GM19467 (cell line): Measurements from ENCODE around the gene KSR1.
A peak's percentile ranks its signal among the peaks of the same experiment; 100 is the strongest.
"Not testable (repeated sequence)": the region's sequence is repeated elsewhere in the genome, so short reads cannot be mapped to it uniquely, and the experiment has no call there.

Source experiments
- ATAC-seq: cut with Tn5 transposase; IDR thresholded peaks from one replicate; pipeline ENCODE4 v1.9.1; 2021; ENCODE audit warnings: mild to moderate bottlenecking, moderate library complexity; ENCODE audit not compliant: unreplicated experiment

The KSR1 gene

DNA sequence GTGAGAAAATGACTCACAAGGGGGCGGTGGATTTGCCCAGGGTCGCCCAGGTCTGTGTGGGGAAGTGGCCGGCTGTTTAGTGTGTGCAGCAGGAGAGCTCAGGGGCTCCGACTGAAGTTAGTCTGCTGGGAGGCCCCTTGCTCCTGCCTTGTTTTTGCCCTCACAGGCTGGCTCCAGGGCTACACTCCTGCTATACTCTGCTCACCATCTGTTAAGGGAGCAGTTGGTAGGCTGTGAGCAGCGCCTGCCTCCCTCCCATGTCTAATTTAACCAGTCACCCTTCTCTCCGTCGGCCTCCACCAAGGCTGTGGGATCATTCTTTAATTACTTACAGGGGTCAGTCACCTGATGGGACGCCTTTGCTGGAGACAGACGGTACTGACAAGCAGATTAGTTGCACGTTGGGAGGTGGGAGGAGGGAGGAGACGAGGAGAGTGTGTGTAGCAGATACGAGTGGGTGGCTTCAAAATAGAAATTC lies 35.5 kb downstream of the KSR1 start:
- ATAC-seq, result no peak

DNA sequence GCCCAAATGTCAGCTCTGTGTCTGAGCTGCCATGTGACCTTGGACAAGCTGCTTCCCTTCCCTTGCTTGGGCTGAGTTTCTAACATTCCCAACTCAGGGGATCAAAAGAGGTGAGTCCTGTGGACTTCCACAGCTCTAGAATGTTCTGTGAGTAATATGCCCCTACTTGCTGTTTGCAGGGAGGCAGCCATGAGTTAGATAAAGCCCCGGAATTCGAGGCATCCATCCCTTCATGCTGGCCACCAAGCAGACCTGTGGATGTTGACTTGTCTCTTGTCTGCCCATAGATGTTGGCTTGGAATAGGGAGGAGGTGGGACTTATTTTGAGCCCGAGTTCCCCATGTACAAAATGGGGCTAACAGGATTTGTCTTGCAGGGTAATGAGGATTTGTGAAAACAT lies 36.2 kb downstream of the KSR1 start:
- ATAC-seq, result no peak

DNA sequence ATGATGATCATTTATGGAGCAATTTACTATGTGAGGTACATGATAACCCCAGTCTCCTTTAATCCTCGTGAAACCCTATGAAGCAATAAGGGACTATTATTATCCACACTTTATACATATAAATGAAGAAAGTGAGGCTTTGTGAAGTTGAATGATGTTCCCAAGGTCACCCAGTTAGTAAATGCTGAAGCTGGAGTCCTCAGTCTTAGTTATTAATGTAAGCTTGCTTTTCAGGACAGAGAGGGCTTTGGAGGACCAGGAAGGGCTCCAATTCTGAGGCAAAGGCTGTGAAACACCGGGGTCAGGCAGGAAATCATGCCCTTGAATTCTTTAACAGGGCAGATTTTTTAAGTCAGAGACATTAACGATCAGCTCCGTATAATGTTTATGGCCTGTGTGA lies 36.8 kb downstream of the KSR1 start:
- ATAC-seq, result no peak

DNA sequence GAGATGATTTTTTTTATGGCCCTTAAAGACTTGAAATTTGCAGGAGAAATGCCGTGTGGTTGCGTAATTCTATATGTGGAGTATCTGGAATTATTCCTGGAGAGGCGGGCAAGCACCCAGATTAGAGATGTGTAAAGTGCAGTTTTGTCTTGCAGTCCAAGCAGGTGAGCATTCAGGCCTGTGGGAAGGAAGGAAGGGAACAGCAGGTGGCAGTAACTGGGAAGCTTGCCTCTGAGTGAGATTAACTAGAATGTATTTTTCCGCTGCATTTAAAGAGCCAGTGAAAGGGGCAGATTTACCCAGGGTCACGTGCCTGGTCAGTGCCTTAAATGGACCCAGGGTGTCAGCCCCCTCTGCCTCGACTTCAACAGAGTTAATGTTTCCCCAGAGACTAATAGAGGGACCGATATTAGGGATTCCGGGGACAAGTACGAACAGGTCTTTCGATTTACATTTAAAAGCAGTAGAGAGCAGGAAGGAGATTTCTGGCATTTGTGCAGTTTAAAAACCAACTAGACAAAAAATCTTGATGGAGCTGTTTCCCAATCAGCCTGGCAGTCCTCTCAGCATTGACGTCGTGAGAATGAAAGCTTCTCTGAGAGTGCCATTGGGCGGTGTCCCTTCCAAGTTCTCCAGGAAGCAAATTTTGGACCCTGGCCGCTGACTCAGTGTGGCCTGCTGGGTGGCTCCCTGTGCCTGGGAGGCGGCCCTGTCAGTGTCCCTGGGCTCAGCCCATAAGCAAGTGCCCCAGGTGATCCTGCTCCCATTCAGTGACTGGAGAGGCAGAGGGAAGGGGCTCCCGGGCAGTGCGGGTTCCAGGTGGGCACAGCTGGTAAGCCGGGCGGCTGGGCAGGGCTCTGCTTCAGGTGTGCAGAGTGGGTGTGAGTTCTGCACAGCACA lies 38.2 kb downstream of the KSR1 start:
- no peak for ATAC-seq

DNA sequence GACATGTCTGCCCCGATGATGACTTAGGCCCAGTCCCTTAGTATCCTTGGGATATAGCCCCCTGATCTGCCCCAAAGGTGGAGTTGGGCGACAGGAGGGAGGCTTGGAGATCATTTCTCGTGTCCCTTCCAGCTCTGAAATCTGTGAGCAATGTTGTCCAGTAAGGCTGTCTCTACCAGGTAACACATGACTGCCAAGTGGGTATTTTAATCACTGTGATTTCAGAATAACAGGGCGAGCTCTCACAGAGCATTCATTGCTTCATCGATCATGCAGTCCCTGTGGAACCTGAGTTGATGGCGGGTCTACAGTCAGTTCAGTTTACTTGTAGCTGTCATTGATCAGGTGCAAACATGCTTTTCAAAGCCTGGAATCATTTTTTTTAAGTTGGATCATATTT lies 39.2 kb downstream of the KSR1 start:
- no peak for ATAC-seq

DNA sequence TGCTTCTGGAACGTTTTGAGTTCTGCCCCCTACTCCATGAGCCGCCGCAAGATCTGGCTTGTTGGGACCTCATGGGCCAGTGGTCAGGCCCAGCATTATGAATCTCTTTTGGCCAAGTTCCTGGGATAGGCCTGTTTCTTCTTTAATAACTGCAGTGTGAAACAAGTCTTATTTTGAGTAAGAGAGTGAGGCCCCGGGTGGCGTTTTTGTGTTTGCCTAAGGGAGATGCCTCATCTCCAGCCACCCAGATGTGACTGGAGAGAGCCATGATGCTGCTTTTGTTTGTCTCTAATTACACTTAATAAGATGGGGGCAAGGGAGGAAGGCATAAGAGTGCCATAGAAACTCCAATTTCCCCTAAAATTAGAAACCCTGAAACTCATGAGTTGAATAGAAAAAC lies 39.8 kb downstream of the KSR1 start:
- ATAC-seq, result no peak

DNA sequence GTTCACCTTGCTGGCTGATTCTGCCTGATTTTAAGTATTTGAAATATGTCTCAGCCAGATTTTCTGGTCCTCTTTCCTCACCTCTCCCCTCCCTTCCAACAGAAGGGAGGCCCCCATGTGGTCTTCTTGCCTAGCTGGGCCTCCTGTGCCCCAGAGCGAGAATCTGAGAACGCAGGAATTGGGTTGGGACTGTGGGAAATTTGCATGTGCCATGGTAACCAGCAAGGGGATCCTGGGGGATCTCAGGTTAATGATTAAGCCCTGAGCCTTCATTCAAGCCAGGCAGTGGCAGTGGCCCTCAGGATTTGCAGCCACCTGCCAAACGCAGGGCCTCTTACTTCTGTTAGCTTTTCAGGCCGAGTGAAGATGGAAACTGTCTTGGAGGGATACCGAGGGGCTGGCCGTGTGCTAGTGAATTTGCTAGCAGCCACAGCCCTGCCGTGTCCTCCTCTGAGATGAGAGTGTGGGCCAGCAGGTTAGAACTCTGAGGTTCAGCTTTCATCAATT lies 40.2 kb downstream of the KSR1 start:
- peak; percentile 53 for ATAC-seq

DNA sequence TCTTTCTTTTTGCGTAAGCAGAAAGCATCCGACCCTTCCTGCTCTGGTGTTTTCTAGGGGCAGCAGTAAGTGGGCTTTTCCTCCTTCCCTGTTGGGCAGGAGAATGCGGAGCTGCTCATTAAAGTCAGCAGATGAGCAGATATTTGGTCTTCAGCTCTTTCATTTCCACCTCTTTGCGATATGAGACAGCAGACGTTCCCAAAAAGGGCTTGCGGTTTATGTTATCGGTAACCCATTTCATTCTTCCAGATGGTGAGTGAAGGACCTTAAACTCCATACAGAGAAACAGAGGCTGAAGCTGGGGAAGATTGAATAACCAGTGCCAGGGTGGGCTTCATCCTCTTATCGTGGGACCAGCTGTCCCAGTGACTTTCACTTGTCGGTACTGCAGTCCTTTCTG lies 40.7 kb downstream of the KSR1 start:
- no peak for ATAC-seq

DNA sequence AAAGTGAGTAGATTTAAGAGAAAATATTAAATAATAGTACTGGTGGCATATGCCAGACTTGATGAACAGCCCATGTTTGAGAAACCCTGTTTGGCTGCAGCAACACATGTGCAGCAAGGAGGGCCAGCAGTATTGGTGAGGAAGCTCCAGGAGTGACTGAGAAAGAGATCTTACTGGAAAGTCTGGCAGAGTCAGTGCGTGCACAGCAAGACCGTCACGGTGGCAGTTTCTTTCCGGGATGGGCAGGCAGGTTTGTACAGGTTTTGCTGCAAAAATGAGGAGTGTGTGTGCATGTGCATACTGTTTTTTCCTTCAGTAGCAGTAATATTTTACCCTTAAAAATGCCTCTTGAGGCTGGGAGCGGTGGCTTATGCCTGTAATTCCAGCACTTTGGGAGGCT lies 41.4 kb downstream of the KSR1 start:
- ATAC-seq, result no peak

DNA sequence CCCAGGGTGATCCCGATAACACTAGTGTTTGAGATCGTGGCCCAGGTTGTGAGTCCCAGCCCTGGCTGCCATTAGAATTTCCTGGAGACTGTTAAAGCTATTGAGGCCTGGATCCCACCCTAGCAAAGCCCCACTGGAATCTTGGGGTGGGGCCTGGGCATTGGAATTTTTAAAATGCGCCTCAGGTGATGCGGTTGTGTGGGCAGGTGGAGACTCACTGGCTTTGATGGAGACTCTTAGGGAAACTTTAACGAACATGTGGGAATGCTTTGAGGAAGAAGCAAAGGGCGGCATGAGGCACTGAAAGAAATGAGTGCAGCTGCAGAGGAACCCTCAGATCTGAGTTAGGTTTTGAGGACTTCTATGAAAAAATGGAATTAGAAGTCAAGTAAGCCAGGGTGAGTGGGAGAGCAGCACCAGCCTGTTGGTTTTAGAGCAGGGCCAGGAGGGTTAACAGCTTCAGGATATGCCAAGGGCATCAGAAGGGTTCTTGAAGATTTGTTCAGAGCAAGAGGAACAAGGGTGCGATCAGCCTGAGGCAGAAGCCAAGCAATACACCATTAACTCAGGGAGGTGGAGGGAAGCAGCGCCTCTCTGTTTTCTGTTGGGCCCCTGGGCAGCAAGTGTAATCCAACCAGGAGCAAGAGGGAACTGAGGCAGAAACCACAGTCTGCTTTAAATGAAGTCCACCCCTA lies 42.5 kb downstream of the KSR1 start:
- ATAC-seq, result no peak

DNA sequence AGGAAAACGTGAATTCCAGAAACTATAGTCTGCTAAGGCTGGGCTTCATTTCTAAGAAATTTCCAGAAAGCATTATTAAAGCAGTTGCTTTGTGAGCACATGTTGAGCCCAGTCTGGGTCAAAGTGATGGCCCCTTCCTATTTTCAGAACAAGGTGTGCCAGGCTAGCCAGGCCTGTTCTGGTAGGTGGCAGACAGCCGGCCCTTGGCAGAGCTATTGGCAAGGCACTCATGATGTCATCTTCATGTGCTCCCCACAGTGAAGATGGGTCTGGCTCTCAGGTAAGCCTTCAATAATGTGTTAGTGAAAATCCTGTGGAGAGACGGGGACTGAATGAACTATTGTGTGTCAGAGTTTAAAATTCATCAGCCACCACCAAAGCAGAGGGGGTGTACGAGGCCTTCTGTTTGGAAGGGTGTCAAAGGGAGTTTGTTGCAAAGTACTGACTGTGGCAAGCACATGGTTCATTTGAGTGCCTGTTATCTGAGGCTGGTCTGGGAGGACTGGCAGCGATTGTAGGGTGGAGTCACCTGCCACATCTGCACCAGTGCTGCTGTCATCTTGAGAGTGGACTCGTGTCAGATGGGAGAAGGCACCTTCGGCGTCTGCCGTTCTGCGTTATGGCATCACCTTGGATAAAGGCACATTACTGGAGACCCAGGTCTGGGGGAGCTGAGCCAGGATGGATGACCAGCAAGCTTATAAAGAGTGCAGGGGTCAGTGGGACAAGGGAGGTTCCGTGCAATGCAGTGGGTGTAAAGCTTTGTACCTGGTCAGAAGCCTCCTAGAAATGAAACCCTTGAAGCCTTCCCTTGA lies 43.4 kb downstream of the KSR1 start:
- ATAC-seq, result no peak

DNA sequence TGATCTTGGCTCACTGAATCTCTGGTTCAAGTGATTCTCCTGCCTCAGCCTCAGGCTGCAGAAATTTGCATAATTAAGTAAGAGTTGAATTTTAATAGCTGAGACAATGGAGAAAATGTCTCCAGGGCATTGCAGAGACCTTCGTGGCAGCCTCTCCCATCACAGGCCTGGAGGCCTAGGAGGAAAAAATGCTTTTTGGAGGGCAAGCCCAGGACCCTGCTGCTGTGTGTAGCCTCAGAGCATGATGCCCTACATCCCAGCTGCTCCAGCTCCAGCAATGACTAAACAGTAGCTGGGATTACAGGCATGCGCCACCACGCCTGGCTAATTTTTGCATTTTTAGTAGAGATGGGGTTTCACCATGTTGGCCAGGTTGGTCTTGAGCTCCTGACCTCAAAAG lies 45.1 kb downstream of the KSR1 start:
- ATAC-seq, result not testable (repeated sequence)

DNA sequence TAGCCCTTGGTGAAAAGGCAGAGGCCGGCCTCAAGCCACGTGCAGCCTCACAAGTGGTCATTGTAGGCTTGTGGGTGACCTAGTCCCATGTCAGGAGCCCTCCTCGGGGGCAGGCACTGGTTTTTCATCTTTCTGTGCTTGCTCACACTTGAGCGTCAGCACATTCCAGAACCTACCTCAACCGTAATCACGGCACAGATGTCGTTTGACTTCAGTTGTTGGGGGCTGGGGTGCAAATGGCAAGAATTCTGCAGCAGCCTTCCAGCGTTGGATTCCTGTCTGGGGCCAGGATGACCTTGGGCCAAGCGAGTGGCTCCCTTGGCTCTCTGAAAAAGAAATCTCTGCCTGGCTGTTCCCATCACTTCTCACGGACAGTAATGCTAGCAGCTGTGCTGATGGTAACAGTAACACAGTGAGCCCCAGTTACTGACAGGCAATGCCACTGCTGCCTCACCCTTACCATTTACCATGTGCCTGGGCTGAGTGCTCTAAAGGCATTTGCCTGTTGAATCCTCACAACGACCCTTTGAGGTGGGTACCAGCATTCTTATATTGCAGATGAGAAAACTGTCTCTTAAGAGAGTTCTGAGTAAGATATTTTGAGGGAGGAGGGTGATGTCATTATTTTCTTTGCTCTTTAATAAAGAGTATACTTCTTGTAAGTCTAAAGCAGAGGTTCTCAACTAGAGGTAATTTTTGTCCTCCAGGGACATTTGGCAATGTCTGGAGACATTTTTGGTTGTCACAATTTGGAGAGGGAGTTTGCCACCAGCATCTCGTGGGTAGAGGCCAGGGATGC lies 46.5 kb downstream of the KSR1 start:
- ATAC-seq, result no peak

DNA sequence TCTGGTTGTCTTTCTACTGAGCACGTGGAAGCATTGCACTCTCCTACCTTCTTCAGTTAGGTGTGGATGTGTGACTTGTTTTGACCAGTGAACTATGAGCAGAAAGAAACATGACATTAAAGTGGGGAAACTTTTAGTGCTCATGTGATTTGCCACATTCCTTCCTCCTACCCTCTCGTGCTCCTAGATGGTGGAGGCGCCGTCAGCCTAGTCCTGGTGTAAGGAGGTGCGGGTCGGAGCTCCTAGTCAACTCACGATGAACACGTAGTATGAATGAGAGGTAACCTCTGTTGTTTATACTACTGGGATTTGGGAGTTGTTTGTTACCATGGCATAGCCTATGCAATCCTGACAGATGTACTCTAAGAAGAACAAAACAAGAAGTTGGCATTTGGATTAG lies 47.4 kb downstream of the KSR1 start:
- ATAC-seq, result no peak

DNA sequence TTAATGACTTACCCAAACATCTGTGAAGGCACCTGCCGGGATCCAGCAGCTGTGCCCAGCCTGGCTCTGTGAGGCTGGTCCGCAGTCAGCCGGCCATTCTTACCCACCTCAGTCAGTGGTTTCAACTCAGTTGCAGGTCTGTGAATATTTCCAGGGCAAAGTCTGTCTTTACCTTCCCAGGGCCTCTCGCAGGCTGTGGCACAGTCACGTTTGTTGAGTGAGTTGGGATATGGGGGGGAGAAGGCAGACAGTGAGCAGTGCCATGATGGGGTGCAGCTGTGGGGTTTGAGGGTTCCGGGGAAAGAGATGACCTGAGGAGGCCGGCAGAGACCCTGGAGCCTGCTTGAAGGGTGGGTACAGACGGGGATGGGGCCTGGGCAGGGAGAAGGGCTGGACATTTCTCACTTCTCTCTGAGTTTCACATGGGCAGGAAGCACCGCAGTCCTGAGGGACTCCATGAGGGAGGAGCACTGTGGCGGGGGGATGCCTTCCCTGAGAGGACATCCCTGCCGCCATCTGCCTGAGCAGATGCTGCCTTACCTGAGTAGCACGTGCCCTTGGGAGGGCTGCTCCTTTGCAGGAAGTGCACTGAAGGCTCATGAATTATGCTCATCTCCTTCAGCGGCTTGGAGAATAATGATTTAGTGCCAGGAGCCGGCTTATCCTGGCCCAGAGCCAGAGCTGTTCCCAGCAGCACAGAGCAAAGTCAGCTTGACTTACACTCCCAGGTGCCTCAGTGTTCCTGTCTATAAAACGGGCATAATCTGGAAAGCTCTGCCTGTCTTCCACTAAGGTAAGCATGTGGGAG lies 48.1 kb downstream of the KSR1 start:
- ATAC-seq, result no peak

DNA sequence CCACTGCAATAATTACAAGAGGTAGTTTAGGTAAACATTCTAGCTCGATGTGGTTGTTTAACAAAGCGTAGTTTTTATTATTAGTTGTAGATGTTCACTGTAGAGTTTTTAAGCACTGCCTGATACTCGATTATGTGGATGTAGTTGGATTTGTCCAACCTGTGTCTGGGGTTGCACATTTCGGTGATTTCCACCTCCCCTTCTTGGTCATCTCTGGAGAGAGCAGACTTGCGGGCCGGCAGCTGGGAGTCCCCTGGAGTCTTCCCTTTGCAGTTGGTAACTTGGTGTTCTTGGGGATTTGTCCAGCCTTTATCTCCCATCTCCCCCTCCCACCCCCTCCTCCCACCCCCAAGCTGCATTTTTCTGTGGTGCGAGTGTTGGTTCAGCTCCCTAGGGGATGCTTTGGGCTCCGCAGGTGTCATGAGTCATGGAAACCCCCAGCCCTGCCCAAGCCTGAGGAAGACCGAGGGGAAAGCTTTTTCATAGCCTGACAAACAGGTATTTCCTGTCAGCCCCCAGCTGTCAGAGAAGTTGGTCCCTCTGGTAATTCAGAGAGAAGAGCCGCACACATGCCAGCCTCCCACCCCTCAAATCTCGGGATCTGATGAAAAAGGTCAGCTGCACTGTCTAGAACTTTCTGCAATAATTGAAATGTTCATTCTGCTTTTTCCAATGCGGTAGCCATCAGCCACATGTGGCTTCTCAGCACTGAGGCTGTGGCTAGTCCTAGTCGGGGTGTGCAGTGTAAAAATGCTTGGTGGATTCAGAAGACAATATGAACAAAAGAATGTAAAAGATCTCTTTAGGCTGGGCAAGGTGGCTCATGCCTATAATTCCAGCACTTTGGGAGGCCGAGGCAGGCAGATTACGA lies 50.3 kb downstream of the KSR1 start:
- peak; percentile 59 for ATAC-seq

DNA sequence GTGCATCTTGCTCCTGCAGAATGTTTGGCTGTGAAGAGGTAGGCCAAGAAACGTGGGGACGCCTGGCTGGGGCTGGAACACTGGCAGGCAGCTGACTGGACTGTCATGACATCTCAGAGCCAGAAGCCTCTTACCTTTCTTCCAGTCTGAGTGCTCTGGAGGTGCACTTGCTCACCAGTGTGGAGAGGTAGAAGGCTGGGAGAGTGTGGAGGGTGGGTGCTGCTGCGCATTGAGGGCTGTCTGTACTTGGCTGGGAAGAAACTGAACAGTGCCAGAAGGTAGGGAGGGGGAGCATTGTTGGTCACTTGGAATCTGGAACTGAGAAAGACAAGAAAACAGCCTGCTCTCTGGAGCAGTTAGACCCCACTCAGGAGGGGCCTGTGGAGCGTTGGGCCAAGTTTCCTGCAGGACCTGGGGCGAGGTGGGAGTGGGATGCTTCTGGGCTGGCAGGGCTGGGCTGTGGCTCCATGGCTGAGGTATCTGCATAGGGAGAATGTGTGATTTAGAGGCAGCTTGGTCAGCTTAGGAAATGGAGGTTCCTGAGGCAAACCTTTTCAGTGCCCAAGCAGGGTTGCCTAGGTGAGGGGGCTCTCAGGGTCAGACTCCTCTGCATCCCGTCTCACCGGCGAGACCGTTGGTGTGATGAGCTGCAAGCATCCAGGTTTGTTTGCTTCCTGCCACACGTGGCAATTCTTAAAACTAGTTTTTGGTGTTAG lies 55.1 kb downstream of the KSR1 start:
- ATAC-seq, result no peak

DNA sequence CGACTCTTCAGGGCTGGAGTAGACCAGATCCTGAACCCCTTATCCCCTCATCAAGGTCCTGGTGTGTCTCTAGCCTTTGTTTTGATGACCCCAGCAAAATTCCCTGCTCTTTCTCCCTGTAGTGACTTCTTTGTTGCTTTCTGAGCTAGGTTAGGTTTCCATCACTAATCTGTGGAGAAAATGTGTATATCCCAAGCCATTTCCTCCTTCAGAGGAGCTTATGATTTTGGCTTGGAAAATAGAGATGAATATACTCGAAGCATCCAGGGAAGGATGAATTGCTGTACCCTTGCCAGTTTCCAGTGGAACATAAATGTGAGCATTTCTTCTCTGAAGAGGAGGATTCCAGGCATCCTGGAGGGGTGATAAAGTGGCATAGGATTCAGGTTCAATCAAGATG lies 55.8 kb downstream of the KSR1 start:
- no peak for ATAC-seq
